Mucosa of stomach (tissue), 1 donor: Measurements from ENCODE around the gene OBI1.

Source experiments
- H3K27me3 ChIP-seq: one replicate; pipeline ENCODE4 v1.7.0; 2013; ENCODE audit warnings: mild to moderate bottlenecking, low read length; ENCODE audit not compliant: control insufficient read depth, insufficient read depth
- H3K36me3 ChIP-seq: one replicate; pipeline ENCODE4 v1.7.0; 2013; ENCODE audit warnings: low read length; ENCODE audit not compliant: control insufficient read depth, insufficient read depth
- H3K4me1 ChIP-seq: one replicate; pipeline ENCODE4 v1.7.0; 2013; ENCODE audit warnings: mild to moderate bottlenecking, low read length; ENCODE audit not compliant: control insufficient read depth, insufficient read depth
- H3K4me3 ChIP-seq: one replicate; pipeline ENCODE4 v1.7.0; 2013; ENCODE audit warnings: low read length
- H3K9ac ChIP-seq: one replicate; pipeline ENCODE4 v1.7.0; 2013; ENCODE audit warnings: mild to moderate bottlenecking, low read length, moderate library complexity
- H3K9me3 ChIP-seq: one replicate; pipeline ENCODE4 v1.7.0; 2013; ENCODE audit warnings: mild to moderate bottlenecking, low read length, moderate library complexity; ENCODE audit not compliant: control insufficient read depth
- donor health status: Pancreatic carcinoma.

The OBI1 gene

DNA sequence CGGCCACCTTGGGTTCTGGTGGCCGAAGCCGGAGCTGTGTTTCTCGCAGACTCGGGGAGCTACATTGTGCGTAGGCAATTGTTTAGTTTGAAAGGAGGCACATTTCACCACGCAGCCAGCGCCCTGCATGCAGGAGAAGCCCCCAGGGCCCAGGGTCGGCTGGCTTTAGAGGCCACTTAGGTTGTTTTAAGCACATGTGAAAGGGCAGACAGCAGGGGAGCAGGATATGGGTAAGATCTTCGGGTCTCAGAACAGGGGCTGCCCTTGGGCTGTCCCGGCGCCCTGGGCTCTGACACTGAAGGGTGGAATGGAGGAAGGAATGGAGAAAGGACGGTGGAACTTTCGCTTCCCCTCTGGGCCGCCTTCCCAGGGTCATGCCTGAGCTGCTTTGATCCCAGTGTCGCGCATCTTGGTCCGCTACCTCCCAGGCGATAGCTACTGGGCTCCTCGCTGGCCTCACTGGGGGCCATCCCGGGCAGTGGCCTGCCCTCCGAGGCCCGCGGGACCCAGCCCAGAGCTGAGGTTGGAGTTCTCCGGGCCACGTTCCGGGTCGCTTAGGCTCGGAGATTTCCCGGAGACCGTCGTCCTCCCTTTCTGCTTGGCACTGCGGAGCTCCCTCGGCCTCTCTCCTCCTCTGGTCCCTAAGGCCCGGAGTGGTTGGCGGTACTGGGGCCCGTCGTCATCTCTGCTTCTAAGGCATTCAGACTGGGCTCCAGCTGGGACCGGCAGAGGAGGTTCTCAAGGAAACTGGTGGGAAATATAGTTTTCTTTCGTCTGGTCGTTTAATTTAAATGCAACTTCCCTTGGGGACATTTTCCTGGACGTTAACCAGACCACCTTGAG, 51.3 kb downstream of the OBI1 start:
- Histone ChIP-seq H3K4me3 (no peak overlapping the region), H3K4me1 (peaks cover 30% of the 10 kb centered on the region), H3K27me3 (peaks cover 94% of the 10 kb centered on the region), H3K9me3 (no peaks in the 10 kb centered on the region), H3K9ac (no peak overlapping the region), H3K36me3 (no peaks in the 10 kb centered on the region)

DNA sequence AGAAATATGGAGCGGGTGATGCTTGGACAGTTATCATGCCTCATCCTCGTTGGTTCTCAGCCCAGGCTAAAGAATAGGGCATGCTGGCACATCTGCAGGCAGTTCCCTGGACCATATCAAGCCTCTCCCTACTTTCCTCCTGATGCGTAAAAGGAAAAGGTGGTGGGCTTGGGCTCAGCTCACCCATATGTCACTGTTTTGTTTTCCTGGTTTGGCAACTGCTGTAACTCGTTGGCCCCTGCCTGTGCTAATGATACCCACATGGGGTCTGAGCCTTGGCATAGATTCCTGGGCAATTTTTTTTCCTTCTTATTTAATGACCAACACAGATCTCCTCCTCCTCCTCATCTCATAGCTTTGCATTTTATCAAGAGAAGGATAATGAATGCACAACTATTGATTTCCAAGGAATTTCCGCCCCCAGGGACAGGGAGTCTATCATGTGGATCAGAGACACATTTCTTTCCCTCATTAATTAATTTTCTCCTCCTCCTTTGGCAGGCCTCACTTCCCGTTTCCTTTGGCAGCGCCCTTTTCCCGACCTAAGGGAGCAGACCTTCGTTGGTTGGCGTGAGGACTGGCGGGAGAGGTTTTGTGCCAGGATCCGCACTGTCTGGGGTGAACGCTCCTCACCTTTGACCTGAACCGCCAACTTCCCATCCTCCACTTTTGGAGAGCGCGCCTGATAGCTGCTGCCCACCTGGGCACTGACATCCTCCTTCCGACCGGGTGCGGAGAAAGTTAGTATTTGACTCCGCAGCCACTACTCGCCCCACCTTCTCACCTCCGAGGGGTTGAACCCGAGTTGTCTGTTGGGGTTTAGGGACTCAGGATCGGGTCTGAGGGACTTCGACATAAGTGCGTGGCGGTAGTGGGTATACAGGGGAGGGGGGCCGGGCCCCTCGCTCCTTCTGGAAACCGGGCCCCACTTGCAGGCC, 52.2 kb downstream of the OBI1 start:
- peaks cover 32% of the 10 kb centered on the region for H3K4me1 ChIP-seq

DNA sequence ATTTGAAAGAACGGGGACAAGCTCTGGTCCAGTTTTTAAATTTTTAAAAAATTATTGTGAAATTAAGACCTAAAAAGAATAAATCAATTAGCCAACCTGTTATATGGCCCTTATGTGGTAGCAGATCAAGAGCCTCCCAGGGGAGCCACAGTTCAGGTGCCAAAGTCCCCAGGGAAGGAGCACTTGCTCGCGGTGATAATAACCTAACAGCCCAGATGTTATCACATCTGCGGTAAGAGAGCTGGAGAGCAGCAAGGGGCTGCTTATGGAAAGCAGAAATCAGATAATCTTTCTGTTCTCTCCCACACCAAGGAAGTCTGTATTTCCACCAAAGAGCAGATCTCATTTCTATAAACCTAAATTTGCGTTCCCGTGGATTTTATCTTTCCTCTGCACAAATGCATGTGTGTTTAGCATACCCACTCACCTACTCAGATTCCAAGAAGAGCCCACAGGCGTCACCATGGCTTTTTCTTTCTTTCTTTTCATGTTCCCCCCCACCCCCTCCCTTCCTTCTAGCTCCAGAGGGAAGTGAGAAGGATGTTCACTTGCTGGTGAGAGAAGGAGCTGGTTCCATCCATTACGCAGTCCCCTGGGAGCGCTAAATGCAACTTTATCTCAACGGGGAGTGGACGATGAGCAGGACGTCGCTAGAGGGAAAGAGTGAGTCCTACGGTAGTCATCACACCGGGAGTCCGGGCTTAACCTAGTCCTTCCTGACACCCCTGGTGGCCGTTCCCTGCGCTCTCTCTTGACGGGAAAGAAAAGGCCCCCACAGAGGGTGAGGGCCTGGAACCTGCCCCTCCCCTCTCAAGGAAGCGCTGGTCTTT, 54.0 kb downstream of the OBI1 start:
- no peaks in the 10 kb centered on the region for H3K36me3 ChIP-seq
- H3K27me3 ChIP-seq = peaks cover 96% of the 10 kb centered on the region
- no peaks in the 10 kb centered on the region for H3K9me3 ChIP-seq
- no peak overlapping the region for H3K4me3 ChIP-seq
- H3K4me1 ChIP-seq = peaks cover 38% of the 10 kb centered on the region
- H3K9ac ChIP-seq = no peak overlapping the region

More for the DNA sequence above, 52.2 kb downstream of the OBI1 start:
- Histone ChIP-seq H3K27me3 (peaks cover 96% of the 10 kb centered on the region), H3K4me3 (no peak overlapping the region), H3K9me3 (no peaks in the 10 kb centered on the region), H3K9ac (no peak overlapping the region), H3K36me3 (no peaks in the 10 kb centered on the region)

DNA sequence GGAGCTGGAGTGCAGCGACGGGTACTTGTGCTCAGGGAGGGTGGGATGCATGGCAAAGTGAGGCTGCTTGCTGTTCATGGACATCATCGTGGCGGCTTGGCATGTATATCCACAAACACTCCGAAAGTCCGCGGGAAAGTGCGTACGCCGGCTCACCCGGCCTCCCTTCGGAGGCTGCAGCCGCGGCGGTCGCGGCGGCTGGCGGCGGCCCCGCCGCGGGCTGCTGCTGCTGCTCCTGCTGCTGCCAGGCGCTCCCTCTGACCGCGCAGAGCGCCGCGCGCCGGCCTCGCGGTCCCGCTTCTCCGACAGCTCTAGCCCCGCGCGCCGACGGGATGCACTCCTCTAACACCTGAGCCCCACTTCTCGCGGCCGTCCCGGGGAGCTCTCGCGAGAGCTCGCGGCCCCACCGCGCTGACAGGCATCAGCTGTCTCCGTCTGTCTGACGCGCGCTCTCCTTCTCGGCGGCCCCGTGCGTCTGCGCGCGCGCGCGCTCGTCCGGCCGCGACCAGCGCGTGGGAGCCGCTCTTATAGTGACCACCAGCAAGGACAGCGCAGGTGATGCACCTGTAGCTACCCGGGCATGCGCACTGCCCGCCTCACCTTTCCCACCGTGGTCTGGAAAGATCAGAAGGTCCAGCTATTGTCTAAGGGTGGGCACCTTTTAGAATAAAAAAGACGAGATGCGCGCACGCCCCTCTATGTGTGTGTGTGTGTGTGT, 55.6 kb downstream of the OBI1 start, which contains the start of gene POU4F1:
POU4F1 (minus strand) TSS at position 313 of the 718 bp plus-strand sequence; CDS start at position 87, 226 bp downstream.
- H3K9me3 ChIP-seq = no peaks in the 10 kb centered on the region
- no peaks in the 10 kb centered on the region for H3K36me3 ChIP-seq
- H3K9ac ChIP-seq = no peak within 1 kb of the TSS
- no peak within 1 kb of the TSS for H3K4me3 ChIP-seq
- H3K4me1 ChIP-seq = peaks cover 34% of the 10 kb centered on the region
- peaks cover 96% of the 10 kb centered on the region for H3K27me3 ChIP-seq

GRCh38 chr13:78602561-78603239, 56.3 kb downstream of the OBI1 start:
- Histone ChIP-seq H3K27me3 (peaks cover 96% of the 10 kb centered on the region), H3K9ac (no peak overlapping the region), H3K9me3 (no peaks in the 10 kb centered on the region), H3K4me3 (no peak overlapping the region), H3K4me1 (peaks cover 28% of the 10 kb centered on the region), H3K36me3 (no peaks in the 10 kb centered on the region)

- Histone ChIP-seq H3K4me1 (peaks cover 21% of the 10 kb centered on the region), H3K4me3 (no peak overlapping the region), H3K27me3 (peaks cover 96% of the 10 kb centered on the region), H3K9ac (no peak overlapping the region), H3K9me3 (no peaks in the 10 kb centered on the region), H3K36me3 (no peaks in the 10 kb centered on the region)
These were observed 56.9 kb downstream of the OBI1 start for GRCh38 chr13:78601874-78602560.

GRCh38 chr13:78601124-78601873, 57.7 kb downstream of the OBI1 start:
- H3K4me3 ChIP-seq = no peak overlapping the region

DNA sequence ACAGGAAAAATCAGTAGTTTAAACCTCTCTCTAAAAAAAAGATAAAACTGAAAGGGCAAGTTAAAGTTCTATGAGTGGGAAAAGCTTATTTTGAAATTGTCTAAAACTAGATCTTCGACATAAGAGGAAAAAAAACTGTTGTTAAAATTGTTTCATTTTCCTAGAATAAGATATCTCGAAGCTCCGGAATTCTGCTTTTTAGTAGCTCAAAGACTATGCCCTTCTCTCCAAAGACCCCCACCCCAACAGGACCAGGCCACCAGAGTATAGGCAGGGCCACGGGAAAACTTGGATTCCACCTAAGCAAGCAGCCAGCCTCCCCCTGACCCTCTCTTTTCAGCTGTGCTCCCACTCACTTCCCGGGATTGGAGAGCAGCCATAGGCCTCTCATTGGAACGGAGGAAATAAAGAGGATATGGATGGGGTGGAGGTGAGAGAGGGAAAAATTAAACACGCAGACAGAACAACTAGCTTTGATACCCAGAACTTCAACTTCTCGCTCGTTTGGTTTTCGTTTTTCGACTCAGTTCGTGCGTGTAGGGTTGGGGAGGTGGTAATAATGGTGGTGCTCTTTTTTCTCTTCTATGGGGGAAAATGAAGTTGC, 58.6 kb downstream of the OBI1 start:
- Histone ChIP-seq H3K4me1 (peaks cover 19% of the 10 kb centered on the region), H3K27me3 (peaks cover 96% of the 10 kb centered on the region), H3K9me3 (no peaks in the 10 kb centered on the region), H3K9ac (no peak overlapping the region), H3K4me3 (no peak overlapping the region), H3K36me3 (no peaks in the 10 kb centered on the region)

More at GRCh38 chr13:78601124-78601873, 57.7 kb downstream of the OBI1 start:
- H3K9me3 ChIP-seq = no peaks in the 10 kb centered on the region
- H3K36me3 ChIP-seq = no peaks in the 10 kb centered on the region
- peaks cover 19% of the 10 kb centered on the region for H3K4me1 ChIP-seq
- peaks cover 96% of the 10 kb centered on the region for H3K27me3 ChIP-seq
- no peak overlapping the region for H3K9ac ChIP-seq

- Histone ChIP-seq H3K9ac (no peak overlapping the region), H3K27me3 (peaks cover 96% of the 10 kb centered on the region), H3K4me1 (peaks cover 19% of the 10 kb centered on the region), H3K9me3 (no peaks in the 10 kb centered on the region), H3K4me3 (no peak overlapping the region), H3K36me3 (no peaks in the 10 kb centered on the region)
These were observed 59.2 kb downstream of the OBI1 start for GRCh38 chr13:78599645-78600279.
